Activated CD4-positive, CD25-positive, alpha-beta regulatory T cell treated with anti-CD3 and anti-CD28 coated beads, Interleukin-2, amount 50 U/mL, for 72 hours (primary cell): ENCODE results near the gene MCFD2.
A peak's percentile ranks its signal among the peaks of the same experiment; 100 is the strongest.
"Not testable (repeated sequence)": the region's sequence is repeated elsewhere in the genome, so short reads cannot be mapped to it uniquely, and the experiment has no call there.

ENCODE experiments used
- DNase-seq: peaks from one replicate; pipeline ENCODE4 v3.0.0; 2021

Gene MCFD2

DNA sequence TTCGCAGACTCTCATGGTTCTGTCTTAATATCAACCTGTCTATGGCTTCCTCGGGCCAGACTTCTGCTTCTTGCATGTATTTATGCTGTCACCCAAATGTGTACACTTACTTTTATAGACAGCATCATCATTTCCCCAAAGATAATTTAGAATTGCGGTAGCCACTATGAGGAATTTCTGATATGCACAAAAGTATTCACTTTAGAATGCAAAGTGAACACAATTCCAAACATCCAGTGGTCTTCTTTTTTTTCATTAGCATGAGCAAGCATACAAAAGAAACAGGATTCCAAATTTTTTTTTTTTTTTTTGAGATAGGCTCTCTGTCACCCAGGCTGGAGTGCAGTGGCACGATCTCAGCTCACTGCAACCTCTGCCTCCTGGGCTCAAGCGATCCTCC lies 21.0 kb upstream of the MCFD2 start:
- DNase-seq = no peak

DNA sequence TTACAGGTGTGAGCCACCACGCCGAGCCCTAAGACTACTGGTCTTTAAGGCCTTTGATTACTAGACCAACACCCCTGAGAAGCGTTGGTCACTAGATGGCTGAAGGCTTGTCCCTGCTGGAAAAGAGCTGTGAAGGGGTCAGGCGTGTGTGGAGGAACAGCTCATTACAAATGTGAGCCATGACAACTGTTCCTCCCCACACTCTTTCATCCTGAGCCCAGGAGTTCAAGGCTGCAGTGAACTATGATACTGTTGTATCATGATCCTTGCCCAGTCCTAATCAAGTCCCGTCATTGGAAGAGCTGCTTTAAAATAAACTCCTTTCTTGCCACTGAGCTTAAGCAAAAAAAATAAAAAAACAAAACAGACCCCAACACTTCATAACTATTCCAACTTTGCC lies 19.5 kb upstream of the MCFD2 start:
- no peak for DNase-seq

DNA sequence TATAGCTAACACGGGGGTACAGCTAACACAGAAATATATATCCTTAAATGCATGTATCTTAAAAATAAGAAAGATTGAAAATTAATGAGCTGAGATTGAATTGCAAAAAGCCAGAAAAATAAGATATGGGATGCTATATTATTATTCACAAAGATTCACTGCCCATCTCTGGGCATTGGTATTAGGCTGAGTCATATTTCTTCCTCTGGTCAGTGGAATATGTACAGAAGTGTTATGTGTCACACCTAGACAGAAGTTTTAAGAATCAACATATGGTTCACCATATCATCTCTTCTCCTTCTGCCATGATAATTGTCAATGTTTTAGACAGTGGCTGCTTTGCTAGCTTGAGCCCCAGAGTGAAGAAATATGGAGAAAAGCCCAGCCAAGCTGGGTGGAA lies 14.0 kb upstream of the MCFD2 start:
- no peak for DNase-seq

DNA sequence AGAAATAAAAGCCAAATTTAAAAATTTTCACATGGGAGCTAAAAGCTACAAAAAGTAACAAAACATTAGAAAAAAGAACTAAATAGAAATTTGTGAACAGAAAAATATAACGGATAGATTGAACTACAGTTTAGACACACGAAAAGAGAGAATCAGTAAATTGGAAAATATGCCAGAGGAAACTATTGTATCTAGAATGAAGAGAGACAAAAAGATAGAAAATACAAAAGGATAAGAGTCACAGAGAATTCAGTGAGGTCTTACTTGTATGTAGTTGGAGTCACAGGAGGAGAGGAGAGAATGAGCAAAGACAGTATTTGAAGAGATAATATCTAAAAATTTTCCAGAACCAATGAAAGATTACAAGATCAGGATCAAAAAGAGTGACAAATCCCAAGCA lies 11.3 kb upstream of the MCFD2 start:
- DNase-seq = no peak

DNA sequence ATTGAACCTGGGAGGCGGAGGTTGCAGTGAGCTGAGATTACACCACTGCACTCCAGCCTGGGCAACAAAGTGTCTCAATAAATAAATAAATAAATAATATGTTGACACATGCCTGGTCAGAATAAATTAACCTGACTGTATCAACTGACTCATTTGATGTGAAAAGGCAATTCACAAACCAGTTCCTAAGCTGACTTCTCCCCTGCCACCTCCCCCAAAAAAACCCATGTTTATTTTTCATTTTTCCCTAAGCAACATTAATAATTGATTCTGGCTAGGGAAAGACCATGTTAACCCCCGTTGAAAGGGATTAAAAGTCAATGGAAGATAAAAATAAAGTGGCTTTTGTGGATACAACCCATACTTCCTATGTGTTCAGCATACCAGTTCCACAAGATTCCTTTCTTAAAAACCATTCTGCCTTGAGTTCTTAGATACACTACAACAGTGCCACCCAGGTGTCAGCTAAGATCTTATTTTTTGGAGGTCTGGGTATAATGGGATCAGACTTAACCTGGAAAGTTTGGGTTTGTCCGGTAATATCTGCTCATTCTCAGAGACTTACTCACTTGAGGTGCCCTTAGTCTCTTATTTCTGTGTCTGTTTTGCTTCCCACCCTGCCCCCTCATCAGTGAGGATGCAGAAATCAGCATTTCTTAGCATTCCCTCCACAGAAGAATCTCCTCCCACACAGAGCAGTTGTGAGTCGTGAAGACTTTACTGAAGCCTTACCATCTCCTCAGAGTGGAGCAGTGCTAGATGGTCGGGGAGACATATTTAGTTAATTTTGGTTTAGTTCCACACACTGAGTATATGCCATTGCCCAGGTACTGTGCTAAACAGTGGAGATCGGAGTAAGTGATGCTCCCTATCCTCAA lies 10.1 kb upstream of the MCFD2 start:
- no peak for DNase-seq

DNA sequence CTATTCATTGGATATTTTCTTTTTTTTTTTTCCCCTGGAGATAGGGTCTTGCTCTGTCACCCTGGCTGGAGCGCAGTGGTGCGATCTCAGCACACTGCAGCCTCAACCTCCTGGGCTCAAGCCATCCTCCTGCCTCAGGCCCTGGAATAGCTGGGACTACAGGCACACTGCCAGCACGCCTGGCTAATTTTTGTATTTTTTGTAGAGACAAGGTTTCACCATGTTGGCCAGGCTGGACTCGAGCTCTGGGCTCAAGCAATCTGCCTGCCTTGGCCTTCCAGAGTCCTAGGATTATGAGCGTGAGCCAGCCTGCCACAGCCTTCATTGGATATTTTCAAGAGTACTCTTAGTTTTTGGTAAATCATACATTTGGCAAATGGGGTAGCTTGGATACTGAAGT lies 9.0 kb upstream of the MCFD2 start:
- DNase-seq = no peak

DNA sequence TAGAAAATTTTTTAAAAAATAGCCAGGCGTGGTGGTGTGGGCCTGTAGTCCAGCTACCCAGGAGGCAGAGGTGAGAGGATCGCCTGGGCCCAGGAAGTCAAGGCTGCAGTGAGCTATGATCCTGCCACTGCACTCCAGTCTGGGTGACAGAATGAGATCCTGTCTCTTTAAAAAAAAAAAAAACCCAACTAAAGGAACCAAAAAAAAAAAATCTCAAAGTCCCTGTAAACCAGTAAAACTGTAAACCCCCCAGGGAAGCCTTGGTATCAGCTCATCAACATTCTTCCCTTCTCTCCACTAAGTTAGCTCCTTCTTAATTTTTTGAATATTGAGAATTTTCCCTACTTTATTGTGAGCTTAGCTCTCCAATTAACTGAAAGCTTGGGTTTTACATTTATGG lies 8.4 kb upstream of the MCFD2 start:
- DNase-seq = no peak

DNA sequence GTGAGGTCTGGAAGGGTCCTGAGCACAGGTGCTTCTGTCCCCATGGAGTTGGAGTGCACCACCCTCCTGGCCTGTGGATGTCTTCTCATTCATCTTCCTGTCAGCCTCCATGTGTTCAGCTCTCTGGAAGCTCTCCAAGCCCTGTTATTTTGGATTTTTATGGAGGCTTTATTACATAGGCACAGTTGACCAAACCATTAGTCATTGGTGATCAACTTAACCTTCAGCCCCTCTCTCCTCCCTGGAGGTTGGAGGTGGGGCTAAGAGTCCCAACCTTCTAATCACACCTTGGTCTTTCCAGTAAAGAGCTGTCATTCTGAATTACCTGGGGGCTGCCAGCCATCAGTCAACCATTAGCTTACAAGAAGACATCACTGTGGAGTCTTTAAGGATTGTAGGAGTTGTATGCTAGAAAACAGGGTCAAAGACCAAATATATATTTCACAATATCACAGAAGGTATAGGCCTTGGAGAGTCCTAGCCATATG lies 7.5 kb upstream of the MCFD2 start:
- no peak for DNase-seq

DNA sequence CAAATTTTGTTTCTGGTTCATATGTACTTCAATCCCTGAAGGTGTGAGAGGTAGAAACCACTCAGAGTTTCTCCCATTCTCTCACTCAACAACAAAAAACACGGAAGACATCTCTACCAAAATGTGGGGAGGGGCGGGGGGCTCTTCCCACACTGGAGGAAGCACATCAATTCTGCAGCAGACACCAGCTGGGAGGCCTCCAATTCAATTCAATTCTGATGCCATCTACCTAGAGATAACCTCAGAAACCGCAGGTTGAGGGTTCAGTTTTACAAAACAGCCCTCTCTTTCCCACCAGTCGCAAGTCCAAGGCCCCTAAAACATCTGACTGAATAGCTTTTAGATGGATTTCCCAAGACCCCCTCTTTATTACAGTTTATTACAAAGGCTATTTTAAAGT lies 7.0 kb upstream of the MCFD2 start:
- DNase-seq = no peak

DNA sequence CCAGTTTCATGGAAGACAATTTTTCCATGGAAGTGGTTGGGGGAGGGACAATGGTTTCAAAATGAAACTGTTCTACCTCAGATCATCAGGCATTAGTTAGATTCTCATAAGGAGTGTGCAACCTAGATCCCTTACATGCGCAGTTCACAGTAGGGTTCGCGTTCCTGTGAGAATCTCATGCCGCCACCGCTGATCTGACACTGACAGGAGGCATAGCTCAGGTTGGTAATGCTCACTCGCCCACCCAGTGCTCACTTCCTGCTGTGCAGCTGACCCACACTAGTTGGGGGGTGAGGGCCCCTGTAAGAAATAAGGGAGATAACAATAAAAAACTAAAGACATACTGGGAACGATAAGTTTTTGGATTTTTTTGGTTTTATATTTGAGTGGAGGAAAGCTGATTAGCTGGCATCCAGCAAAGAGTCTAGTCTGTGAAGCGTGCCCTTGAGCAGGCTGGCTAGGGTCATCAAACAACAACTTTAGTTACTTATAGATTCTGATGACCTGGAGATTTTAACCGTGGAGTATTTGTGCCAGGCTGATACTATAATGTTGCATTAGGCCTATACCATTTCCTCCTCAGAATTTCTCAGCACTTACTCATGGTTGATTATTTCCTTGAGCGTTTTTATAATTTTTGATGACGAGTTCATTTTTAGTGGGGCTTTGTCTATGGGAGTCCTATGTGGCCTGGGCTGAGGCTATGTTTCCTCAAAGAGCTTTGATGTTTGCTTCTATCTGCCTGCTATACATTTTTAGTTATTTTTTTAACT lies 6.3 kb upstream of the MCFD2 start:
- no peak for DNase-seq

DNA sequence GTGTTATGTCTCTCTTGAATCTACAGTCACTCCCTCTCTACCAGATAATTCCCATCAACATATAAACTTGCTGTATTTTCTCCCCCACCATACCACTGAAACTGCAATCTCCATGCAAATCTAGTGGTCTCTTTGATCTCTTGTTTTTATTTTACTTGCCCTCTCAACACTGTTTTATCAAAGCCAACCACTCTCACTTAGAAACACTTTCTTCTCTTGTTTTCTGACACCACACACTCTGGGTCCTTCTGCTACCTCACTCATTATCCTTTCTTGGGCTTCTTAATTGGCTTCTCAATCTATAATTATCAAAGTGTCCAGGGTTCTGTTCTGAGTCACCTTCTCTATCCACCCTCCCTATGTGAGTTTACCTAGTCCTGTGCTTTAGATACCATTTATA lies 2.0 kb upstream of the MCFD2 start:
- DNase-seq = no peak

DNA sequence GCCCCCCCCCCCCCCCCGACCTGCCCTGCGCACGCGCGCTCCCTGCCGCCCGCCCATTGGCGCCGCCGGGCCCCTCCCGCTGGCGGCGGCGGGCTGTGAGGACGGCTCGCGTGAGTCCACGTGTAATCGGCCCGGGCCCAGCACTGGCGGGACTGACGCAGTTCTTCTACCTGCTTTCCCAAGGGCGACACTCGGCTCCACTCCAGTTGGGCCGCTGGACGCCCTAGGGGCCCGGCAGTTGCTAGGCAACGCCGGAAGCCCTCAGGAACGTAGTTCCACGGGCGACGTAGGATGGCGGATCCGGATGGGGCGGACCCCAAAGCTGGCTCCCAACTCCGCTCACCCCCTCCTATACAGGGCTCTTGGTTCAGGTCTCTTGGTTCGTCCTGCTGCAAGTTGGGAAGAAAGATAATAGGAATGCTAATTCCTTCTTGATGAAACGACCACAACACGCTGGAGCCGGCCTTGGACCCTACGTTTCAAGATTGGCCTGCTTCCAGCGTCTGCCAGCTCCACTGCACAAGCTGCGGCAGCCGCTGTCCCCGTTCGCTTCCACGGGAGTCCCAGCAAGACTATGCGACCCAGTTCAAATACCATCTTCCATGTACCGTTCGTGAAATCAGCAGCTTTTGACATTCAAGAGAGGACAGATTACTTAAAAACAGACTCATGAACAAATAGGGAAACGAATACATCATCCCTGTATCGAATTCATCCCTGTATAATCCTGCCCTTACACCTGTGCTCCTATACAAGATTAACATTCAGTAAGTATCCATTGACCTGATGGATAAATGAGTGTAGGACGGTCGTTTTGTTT lies 415 bp upstream of the MCFD2 start:
- DNase-seq = peak; percentile 83

DNA sequence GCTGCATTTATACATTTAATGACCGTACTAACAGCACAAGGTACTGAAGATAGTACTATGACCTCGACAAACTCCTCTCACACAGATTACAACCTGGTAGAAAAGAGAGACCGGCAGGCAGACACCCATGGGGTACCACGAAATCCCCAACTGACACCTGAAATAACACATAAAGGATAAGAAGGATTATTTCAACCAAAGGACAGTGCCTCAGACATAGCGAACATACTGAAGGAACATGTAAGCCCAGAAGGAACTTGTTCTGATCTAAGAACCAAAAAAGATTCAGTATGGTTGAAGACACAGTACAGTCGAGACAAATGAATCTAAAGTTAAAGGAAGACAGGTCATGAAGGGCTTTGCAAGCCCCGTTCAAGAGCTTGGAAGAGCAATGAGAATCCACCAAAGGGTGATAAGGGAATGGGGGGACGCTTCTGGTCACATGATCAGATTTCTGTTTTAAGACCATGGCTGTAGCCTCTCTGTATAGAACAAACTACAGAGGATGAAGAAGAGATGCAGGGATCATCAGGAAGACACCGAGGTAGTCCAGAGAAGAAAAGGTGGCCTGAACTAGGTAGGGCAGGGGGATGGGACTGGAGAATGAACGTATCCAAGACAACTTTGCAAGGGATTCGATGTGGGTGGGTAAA lies 902 bp downstream of the MCFD2 start:
- DNase-seq = no peak

DNA sequence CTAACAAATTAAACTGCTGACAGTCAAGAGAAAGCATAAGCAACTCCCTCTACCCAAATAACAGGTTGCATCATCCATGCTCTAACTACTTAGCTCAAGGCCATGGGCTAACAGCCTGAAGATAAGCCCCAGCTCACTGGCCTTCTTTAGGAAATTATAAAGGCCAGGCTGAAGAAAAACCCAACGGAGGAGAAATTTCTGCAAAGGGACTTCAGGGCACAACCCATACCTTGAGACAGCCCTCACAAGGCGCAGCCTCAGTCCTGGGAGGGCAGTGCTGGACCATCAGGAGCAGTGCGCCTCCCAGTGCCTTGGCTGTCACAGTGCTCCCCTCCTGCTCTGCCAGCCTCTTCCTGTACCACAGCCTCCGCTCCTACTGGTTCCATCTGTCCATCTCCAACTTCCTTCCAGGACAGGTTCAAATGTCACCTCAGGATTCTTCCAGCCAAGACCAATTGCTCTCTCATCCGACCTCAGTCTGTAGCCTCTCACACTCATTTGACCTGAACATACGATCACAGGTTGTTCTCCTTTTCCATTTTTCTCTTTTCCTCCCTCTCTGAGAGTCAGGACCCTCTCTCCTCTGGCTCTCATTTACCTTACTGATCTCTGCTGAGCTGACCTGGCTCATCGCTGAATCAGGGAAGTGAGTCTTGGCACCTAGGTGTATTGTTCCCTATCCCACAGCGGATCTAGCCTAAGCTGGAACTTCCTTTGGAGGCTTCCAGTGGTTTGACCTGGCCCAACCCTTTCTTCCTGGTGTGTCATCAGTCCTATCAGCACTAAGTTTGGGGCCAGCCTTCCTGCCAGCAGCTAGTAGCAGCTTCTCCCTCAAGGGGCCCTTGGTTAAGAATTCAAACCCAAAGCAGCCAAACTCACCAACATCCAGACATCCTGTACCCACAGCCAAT lies 1.9 kb downstream of the MCFD2 start:
- DNase-seq = no peak

DNA sequence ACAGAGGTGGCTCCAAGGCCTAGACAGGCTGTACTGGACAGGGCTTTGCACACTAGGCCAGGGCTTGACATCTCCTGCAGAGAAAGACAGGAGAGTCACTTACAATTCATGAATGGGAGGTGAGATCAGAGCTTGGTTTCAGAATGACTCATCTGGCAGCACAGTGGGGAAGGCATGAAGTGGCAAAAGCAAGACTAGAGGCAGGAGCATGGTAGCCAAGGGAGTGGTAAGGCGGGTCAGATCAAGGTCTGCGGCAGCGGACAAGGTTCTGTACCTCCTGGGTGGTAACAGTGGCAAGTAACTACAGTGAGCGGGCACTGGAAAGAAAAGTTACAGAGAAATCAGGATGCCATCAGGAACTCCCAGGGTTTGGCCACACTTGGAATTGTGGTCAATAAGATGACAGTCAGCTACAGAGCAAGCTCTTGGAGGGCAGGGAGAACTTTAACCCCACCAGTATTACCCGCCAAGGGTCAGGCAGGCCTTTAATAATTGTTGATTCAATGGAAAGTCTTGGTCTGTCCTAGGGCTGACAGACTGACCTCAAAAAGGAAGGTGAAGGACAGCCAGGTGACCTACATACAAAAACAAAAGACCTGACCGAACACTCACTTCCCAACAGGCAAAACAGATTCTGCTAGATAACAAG lies 5.7 kb downstream of the MCFD2 start:
- peak; percentile 45 for DNase-seq

DNA sequence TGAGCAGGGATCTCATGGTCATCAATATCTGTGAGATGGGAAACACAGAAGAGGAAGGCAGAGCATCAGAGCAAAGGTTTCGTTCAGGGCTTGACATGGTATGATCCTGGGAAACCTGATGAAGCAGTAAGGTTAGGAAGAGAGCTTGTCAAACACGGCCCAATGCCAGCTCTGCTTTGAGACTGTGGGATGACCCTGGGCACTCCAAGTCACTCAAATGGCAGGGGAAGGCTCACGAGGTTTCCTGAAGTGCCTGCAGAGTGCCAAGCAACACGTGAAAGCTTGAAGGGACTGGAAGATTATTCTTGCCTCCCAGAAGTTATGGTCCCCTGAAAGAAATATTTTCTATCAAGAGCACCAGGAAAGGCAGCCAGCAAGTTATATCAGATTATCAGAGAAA lies 6.5 kb downstream of the MCFD2 start:
- DNase-seq = no peak

DNA sequence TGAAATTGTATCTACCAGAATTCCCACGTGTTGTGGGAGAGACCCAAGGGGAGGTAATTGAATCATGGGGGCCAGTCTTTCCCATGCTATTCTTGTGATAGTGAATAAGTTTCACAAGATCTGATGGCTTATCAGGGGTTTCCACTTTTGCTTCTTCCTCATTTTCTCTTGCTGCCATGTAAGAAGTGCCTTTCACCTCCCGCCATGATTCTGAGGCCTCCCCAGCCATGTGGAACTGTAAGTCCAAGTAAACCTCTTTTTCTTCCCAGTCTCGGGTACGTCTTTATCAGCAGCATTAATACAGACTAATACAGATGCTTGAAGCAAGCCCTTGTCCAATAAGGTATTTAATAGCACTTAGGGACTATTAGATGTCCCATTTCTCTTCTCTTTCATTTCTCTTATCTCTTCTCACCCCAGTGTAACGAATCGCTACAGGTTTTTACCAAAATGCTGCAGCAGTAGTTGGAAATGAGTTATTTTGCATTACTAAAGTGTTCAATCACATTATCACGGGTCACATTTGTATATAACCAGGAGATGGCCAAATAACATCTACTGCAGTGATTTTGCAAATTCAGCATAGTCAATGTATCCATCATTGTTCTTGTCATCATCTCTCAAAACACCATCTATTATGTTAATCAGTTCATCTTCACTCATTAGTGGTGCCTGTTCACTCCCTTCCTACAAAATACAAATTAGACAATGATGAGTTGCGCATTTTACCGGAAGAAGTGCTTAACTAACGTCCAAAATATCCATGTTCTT lies 10.5 kb downstream of the MCFD2 start:
- not testable (repeated sequence) for DNase-seq

DNA sequence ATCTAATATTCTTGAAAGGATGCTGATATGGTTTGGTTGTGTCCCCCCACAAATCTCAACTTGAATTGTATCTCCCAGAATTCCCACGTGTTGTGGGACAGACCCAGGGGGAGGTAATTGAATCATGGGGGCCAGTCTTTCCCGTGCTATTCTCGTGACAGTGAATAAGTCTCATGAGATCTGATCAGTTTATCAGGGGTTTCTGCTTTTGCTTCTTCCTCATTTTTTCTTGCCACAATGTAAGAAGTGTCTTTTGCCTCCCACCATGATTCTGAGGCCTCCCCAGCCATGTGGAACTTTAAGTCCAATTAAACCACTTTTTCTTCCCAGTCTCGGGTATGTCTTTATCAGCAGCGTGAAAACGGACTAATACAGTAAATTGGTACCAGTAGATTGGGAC lies 12.6 kb downstream of the MCFD2 start:
- DNase-seq = not testable (repeated sequence)

DNA sequence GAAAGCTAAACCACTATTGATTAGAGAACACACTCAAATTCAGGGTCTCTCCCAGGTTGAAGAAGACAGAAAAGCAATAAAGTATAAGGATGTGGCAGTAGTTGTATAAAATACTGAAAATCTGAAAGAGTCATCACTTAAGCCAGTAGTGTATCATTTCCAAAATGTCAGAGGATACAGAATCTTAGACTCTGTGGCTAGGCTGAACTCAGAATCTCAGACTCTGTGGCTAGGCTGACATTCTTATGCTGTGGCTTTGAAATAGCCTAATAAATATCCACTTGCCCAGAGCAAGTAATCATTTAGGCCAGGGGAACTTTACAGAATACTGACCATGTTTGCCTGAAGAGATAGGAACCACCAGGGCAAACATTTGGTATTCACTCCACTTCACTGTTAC lies 13.1 kb downstream of the MCFD2 start:
- no peak for DNase-seq

DNA sequence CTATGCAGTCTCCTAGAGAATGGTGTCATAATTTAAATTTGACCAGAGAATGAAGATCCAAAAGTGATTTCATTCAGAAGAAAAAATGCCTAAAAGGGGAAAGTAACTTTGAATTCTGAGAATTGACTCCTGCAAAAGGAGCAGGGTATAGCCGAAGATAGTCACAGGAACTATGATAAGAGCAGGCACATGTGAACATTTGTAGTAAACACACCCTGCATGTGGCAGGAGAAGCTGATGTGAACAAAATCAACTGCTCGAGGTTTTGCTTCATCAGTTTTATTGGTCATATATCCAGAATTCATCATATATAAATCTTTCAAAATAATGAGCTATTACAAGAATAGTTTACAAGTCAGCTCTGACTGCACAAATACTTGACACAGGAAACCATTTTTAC lies 14.0 kb downstream of the MCFD2 start:
- DNase-seq = no peak
